GM12801 (cell line): ENCODE measurements around the gene STAT3.

Experiments used
- CTCF ChIP-seq: IDR thresholded peaks from one replicate; pipeline ENCODE4 v1.5.1; 2011; ENCODE audit warnings: control low read depth; ENCODE audit not compliant: insufficient read length; ENCODE audit errors: extremely low read depth

STAT3 gene

GRCh38 chr17:42388381-42389134 lies at the start of gene STAT3:
TSS of gene STAT3 (minus strand) at chr17:42388442. CDS start at chr17:42348516, 39,926 bp downstream.
- no peak for TF ChIP-seq CTCF

GRCh38 chr17:42436391-42436790 lies 48.1 kb upstream of the STAT3 start:
- no peak for TF ChIP-seq CTCF

- no peak for TF ChIP-seq CTCF
Measured at GRCh38 chr17:42431758-42432161, 43.5 kb upstream of the STAT3 start.

GRCh38 chr17:42429726-42430447 lies 41.6 kb upstream of the STAT3 start:
- TF ChIP-seq CTCF = no peak

- TF ChIP-seq CTCF = peak; percentile 21
Measured at GRCh38 chr17:42428141-42428944, 40.1 kb upstream of the STAT3 start.

- TF ChIP-seq CTCF = no peak
Measured at GRCh38 chr17:42424991-42425610, 36.9 kb upstream of the STAT3 start.

- TF ChIP-seq CTCF = no peak
Measured at GRCh38 chr17:42423766-42424165, 35.5 kb upstream of the STAT3 start.
